ENCODE results near the gene PTPN3. TPM values are rescaled to one million over a fixed set of nuclear protein-coding genes. Genes with fewer than 3 reads are reported as not detected.
"Not testable (repeated sequence)": the region's sequence is repeated elsewhere in the genome, so short reads cannot be mapped to it uniquely, and the experiment has no call there.

PTPN3 gene
- polyA plus RNA-seq, 12 donors, result 2.7 to 7.3 (median 3.7) TPM; not detected in 1

DNA sequence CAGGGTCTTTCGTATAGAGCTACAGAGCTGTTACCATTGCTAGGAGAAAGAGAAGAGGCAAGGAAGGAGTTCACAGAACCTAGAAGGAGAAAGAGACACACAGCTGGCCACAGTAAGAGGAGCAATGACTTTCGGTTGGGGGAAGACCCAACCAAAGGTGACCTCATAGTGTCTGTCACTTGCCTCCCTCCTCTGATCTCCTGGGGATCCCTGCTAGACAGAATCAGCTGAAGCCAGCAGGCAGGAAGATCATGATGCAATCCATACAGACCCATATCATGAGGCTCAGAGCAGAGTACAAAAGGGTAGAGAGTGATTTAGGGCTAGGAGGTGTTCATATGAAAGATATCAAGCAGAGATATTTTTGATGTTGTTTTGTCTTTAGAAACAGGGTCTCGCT, 151.2 kb downstream of the PTPN3 start:
- DNase-seq, result no peak

DNA sequence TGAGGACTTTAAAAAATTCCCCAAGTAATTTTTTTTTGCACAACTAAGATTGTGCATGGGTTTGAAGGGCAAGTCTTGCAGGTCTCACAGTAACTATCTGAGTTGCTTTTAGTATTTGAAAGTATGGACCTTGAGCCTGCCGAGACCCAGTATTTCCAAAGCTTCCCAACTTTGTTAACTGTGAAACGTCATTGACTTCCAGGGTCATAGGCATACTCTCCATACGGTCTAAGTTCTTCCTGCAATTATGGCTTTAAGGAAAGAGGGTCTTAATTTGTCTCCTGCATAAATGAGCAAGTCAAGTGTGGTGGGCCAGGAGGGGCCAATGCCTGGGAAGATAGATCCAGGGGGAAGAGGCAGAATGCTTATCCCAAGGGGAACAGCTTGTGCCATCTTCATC, 153.2 kb downstream of the PTPN3 start:
- no peak for DNase-seq

DNA sequence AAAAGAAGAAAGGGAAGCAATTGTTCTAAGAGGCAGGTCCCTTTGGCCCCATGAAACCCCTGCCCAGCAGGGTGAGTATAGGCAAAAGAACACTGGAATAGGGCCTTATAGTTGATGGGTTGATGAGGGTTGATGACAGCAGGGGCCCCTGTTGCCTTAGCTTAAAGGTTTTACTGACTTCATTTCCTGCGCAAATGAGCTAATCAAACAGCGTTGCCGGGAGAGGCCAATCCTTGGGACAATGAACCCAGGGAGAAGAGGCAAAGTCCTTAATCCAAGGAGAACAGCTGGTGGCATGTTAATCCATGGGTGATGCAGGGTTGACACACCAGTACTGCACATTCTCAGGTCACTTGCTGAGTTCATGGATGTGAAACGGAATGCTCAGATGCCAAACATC, 155.2 kb downstream of the PTPN3 start:
- no peak for DNase-seq

DNA sequence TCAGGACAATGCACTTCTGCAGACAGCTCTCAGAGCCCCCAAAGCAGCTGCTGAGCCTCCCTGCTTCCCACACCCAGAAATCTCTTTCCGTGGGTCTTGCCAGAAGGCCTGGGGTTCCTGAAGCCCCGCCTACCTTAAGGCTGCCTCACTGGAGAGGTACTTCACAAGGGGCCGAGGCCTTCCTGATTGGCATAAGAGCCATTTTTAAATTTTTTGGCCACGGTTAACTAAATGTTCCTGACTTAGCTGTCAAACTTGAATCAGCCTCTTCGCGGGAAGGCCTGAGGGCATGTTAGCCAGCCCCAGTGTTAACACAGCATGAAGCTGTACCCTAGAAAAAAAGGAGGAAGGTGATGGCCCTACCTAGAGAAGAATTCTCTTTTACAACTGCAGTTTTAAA, 156.5 kb downstream of the PTPN3 start:
- no peak for DNase-seq

DNA sequence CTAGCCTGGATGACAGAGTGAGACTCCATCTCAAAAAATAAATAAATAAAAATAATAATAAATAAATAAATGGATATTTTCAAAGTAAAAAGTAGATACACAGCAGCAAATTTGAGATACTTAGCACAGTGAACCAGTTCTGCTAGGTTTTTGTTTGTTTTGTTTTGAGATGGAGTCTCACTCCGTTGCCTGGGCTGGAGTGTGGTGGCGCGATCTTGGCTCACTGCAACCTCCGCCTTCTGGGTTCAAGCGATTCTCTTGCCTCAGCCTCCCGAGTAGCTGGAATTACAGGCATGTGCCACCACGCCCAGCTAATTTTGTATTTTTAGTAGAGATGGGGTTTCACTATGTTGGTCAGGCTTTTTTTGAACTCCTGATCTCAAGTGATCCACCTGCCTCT, 157.1 kb downstream of the PTPN3 start:
- DNase-seq, result not testable (repeated sequence)

DNA sequence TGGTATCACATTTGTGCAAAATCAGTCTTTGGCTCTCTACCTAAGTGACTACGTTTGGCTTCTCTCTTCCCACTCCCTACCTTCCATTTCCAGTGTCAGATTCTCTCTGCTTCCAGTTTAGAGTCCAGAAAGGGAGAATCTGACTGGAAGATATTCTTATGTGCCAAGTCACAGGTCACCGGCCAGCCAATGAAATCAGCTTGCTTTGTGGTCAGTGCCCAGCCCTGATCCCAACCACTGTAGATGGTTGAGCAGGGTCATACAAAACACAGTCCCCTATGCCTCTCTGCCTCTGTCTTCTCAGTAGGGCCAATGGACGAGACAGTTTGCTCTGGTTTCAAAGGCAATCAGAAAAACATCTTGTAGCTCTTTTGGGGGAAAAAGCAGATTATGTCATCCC, 161.7 kb downstream of the PTPN3 start:
- no peak for DNase-seq

DNA sequence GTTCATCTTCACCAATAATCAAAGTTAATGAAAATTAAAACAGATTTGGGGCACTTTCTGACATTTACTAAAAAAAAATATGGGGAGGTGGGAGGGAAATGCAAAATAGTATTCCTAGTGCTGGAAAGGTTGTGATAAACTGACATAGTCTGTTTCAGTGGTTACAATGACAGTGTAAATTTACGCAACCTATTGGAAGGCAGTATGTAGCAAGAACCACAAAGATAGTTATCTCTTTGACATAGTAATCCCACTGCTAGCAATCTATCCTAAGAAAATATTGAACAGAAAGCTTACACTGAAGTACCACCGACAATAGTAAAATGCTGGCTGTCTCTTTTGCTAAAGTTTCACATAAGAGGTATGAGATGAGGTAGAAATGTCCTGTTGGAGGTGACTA, 162.2 kb downstream of the PTPN3 start:
- no peak for DNase-seq

DNA sequence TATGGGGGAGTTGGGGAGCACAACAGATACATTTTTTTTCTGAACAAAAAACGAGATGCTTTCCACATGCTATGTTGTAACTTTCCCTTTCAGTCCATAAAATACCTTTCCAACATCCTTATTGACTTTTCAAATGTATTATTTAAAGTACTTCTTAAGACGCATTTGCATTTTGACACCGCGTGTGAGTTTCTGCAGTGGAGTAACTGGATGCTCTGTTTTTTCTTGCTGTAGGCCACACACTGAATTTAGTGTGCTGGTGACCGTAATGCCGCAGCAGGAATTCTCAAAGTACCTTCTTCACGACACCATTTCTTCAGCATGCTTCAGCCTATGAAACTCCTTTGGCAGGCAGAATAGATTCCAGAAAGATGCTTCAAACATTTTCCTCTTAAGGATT, 163.0 kb downstream of the PTPN3 start:
- DNase-seq, result no peak

DNA sequence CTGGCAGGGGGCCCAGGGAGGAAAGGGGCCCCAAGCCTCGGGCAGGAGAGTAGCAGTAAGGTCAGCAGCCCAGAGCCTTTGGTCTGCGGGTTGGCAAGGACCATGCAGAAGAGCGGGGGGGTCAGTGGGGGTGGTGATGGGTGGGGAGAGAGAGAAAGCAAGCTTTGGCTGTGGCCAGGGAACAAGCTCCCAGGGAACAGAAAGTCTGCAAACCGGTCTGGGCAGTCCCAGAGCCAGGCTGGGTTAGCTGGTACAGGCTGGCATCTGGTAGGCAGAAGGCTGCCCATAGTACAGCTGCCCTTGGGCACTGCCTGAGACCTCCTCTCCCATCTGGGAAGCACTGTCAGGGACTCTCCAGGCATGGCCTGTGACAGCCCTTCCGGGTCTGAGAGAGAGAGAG, 166.8 kb downstream of the PTPN3 start:
- no peak for DNase-seq

DNA sequence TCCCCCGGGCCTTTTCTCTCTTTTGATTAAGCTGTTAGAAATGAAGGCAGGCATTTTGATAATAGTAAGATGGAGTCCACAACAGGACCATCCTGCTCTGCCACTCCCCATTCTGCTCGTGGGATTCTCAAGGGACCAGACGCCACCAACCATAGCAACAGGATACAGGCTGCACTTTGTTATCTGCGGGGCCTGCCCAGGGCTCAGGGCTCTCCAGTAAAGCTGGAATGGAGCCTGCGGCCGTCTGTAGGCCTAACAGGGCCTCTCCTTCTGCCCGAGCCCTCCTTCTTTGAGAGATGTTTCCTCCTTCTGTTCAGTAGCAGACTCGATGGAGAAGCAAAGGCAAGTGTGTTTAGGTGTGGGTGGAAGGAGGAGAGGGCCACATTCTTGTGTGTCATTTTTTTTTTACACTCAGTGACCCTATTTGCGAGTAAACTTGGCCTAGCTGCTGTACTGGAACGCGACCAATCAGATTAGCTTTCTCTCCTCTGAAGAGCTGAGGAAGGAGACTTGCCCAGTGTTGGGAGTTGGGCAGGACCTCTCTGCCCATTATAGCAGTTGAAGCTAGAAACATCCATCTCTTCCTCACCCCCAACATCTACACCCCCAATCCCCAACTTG, 168.4 kb downstream of the PTPN3 start:
- DNase-seq, result no peak

DNA sequence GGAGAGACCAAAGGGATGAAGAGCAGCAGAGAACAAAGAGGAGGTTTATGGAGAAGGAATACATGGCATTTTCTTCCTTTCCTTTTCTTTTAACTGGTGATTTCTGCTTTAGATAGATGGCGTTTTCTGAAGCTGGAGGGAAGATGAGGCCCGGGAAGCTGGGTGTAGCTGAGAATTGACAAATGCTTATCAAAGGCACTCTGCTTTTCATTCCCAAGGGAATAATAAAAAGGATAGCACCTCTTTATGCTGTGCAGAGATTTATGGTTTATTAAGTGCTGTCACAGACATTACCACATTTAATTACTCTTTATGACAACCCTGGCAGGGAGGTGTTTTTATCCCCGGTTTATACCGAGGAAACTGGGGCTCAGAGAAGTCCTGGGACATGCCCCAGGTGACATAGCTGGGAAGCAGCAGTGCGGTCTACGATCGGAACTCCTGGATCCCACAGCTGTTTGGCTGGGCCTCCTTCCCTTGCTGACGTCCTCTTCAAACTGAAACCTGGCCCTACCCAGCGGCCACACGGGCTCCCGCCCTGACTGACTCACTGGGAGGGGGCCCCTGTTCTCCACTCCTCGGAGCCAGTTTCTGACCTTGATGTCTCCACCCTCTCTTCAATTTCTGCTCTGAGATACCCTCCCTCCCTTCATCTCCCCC, 169.0 kb downstream of the PTPN3 start:
- peak; percentile 75 for DNase-seq

Other genes with a start within 250 kb of the PTPN3 start
- 10 to 100 TPM in 6 of 12 donors, 1 to 10 TPM in 5, not detected in 1; 6.5 to 17.4 (median 10.4) TPM for gene EPB41L4B, start 177.2 kb downstream of the PTPN3 start, polyA plus RNA-seq (ENCODE audit: insufficient read length in 12 of 12)

Data from muscle of arm (tissue), 12 donors.